NCI-H2171 (cell line): ENCODE data around the gene PHETA2.

Experiments
- DNase-seq: peaks from one replicate; lab custom pipeline; 2025; lab: John Stamatoyannopoulos, UW

The PHETA2 gene, protein sequence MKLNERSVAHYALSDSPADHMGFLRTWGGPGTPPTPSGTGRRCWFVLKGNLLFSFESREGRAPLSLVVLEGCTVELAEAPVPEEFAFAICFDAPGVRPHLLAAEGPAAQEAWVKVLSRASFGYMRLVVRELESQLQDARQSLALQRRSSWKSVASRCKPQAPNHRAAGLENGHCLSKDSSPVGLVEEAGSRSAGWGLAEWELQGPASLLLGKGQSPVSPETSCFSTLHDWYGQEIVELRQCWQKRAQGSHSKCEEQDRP

DNA sequence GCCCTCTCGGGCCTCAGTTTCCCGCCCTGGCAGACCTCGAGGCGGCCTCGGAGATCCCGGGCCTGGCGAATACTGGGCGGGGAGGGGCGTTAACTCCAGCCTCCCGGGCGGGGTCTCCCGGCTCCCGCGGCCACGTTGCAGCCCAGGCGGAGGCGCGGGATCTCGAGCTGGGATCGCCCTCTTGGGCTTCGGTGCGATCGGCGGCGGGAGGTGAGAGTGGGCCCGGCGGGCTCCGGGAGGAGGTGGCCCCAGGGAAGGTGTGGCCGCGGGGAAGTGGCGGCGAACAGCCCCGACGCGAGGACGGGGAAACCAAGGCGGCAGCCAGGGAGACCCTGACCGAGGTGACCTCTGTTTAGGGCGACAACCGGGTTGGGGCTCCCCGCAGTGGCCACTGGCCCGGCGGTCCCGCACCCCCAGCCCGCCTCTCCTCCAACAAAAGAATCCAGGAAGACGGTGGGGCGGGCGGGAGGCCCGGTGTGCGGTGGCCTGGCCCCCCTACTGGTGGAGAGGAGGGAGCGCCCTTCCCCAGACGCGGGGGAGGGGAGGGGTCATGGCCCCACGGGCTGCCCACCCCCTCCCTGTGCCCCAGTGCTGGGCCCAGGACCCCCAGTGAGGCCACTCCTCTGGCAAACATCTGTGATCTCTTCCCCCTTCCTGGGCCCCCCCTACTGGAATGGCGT is at the start of gene PHETA2:
PHETA2 (plus strand) TSS at position 117 of the 680 bp plus-strand sequence. CDS start 3,046 bp downstream, outside the sequence.
- DNase-seq, result no peak

DNA sequence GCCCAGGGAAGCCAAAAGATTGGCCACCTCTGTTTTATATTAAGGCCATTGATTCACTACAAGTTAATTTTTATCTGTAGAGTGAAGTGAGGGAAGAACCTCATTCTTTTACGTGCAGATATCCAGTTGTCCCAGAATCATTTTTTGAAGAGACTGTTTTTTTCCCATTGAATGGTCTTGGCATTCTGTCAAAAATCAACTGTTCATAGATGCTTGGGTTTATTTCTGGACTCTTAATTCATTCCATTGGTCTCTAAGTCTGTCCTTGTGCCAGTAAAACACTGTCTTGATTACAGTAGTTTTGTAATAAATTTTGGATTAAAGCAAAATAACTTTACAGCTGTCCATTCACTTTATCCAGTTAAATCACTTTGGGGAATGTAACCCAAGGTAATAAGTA is 48.6 kb upstream of the PHETA2 start:
- no peak for DNase-seq

DNA sequence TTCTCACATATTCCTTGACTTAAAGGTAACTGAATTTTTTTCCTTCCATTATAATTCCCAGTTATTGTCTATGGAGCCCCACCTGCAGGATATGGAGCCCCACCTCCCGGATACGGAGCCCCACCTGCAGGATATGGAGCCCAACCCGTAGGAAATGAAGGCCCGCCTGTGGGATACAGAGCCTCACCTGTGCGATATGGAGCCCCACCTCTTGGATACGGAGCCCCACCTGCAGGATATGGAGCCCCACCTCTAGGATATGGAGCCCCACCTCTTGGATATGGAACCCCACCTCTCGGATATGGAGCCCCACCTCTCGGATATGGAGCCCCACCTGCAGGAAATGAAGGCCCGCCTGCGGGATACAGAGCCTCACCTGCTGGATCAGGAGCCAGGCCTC is 47.3 kb upstream of the PHETA2 start:
- DNase-seq, result no peak

DNA sequence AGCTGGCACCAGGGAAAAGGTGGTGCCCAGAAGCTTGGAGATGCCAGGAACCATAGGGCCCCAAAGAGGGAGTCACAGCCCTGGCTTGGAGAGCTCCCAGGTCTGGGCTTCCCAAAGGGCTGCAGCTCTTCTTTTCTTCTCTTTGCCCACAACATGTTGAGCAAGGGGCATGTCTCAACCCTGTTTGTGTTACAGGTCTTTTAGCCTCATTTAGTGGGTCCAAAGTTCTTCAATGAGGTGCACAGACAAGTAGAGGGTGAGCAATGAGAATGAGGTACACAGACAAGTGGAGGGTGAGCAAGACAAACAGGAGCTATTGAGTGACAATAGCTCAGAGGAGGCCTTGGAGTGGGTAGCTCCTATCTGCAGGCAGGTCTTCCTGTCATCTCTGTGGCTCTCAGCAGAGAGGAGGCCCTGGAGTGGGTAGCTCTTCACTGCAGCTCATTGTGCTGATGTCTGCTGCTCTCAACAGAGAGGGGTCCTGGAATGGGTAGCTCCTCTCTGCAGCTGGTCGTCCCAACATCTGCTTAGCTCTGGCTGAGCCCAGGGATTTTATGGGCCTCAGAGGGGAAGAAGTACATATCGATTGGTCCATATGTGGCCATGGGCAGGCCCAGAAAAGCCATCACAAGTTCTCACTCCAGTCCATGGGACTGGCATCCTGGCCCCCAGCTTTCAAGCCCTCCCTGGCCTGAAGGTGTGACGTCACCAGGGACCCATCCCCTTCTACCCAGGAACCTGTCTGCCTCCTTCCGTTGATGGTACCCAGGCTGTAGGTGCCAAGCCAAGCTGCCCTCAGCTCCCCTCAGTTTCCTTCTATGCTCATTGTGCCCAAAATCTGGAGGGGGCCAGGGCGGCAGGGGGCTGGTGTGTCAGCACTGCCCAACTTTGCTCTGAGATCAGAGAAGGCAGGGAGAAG is 40.5 kb upstream of the PHETA2 start:
- no peak for DNase-seq

DNA sequence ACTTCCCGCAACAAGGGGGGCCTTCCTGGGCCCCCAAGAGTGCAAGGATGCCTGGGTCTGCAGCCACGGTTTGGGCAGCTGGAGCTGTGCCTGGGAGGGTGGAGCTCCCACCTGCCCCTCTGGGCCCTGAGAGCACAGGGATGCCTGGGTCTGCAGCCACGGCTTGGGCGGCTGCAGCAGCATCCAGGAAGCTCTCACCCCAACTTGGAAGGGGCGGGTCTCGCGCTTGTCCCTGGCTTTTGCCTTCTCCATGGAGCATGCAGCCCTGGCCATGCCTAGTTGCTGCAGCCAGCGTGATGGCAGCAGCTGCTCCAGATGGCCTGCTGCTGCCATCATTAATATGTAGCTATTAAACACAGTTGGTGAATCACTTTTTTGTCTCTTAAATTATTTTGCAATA is 38.8 kb upstream of the PHETA2 start:
- no peak for DNase-seq

DNA sequence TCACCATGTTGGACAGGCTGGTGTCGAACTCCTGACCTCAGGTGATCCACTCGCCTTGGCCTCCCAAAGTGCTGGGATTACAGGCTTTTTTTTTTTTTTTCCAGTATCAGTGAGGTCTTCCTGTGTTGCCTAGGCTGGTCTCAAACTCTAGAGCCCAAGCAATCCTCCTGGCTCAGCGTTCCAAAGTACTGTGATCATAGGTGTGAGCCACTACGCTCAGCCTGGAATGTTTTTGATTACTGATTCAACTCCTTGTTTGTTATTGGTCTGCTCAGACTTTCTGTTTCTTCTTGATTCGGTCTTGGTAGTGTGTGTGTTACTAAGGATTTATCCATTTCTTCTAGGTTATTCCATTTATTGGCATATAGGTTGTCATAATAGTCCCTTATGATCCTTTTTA is 34.8 kb upstream of the PHETA2 start:
- DNase-seq, result no peak

DNA sequence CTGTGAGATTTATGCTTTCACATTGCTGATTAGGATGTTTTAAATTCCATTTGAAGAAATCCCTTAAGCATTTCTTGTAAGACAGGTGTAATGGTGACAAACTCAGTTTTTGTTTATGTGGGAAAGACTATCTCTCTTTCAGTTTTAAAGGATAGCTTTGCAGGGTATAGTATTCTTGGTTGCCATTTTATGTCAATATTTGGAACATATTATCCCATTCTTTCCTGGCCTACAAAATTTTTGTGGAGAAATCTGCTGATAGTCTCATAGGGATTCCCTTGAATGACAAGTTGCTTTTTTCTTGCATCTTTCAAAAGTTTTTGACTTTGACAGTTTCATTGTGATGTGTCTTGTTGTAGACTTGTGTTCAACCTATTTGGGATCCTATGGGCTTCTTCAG is 32.3 kb upstream of the PHETA2 start:
- DNase-seq, result no peak

DNA sequence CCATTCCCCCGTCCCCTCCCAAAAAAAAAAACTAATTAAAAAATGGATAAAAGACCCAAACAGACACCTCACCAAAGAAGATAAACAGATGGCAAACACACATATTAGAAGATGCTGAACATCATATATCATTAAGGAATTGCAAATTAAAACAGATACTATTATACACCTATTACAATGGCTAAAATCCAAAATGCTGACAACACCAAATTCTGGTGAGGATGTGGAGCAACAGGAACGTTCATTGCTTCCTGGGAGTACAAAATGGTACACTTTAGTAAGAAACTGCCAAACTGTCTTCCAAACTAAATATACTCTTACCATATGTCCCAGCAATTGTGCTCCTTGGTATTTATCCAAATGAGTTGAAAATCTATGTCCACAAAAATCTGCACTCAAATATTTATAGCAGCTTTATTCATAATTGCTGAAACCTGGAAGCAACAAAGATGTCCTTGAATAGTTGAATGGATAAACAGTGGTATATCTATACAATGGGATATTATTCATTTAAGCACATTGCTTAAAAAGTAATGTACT is 23.3 kb upstream of the PHETA2 start:
- DNase-seq, result no peak

DNA sequence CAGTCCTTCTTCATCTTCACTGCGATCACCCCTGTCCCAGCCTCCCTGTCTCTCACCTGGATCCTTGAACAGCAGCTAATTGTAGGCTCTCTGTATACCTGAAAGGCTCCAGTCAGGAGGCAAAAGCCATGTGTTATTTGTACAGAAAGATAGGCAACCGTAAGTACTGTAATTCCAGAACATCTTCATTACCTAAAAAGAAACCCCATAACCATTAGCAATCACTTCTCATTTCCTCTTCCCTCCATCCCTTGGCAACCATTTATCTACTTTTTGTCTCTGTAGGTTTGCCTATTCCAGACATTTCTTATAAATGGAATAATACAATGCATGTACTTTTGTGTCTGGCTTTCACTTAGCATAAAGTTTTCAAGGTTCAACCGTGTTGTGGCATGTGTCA is 21.3 kb upstream of the PHETA2 start:
- no peak for DNase-seq

DNA sequence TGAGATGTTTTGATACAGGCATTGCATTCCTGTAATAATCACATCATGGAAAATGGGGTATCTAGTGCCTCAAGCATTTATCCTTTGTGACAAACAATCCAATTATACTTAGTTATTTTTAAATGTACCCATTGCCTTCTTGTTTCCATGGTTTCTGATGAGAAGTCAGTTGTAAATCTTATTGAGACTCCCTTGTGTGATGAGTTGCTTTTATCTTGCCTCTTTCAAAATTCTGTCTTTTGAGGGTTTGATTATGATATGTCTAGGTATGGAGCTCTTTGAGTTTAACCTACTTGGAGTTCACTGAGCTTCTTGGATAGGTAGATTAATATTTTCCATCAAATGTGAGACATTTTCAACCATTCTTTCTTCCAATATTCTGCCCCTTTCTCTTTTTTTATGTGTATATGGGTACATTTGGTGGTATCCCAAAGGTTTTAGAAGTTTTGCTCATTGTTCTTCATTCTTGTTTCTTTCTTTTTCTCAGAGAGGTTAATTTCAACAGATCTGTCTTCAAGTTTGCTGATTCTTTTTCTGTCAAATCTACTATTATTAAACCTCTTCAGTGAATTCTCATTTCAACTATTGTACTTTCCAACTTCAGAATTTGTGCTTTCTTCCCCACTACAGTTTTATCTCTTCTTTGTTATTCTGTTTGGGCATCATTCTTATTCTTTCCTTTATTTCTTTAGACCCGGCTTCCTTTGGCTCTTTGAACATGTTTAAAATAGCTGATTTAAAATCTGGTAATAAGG is 17.1 kb upstream of the PHETA2 start:
- DNase-seq, result no peak

DNA sequence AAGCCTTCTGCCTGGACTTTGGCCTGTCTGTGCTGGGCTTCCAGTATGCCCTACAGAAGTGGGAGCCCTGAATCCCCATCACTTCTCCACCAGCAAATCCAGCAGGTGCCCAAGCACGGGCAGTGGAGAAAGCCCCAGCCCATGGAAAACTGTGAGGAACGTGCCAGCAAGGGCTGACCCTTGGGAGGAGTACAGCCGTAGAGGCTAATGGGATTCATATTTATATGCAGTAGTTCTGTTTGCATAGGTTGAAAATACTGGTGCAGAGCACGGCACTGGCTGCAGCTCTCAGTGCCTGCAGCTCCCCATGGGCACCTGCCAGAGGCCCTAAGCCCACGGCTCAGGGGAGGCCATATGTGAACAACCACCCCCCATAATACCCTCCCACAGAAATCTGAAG is 13.6 kb upstream of the PHETA2 start:
- no peak for DNase-seq

DNA sequence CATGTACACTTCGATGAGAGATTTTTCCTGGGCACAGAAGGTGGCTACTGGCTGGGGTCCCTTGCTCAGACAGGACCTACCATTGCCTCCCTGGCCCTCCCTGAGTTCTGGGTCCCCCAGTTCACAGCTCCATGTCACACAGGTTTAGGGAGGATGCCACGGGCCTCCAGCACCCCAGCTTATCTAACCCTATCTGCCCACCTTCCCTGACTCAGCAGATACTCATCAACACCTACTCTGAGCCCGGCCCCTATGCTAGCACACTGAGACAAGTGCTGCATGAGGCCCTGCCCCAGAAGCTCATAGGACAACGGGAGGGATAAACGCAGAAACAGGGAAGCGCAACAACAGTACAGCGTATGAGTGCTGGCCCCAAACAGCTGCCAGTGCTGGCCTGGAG is 13.0 kb upstream of the PHETA2 start:
- DNase-seq, result no peak

DNA sequence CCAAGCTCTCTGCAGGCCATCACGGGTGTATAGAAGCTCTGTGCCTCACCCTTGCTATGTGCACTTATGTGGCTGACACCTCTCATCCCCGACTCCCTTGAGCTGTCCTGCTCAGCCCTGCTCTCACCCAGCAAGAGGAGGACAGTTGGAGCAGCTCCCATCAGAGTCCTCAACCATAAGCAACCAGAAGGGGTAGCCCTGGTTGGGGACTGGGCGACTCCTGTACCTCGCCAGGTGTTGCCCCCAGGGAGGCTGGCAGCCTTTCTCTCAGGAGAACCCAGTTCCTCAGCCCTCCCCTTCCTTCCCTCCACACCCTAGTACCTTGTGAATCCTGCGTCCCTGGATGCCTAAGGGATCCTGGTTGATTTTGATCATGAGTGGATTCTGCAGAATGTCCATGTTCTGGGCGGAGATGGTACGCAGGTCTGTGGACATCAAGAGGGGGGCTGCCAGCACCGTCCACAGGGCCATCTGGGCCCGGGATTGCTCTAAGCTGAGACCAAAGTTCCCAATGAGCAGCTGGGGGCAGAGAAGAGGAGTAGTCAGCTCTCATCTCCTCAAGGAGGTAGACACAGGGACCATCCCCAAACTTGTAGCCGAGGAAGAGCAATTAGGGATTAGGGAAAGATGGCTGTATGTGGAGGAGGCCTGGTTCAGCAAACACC is 11.4 kb upstream of the PHETA2 start:
- no peak for DNase-seq

DNA sequence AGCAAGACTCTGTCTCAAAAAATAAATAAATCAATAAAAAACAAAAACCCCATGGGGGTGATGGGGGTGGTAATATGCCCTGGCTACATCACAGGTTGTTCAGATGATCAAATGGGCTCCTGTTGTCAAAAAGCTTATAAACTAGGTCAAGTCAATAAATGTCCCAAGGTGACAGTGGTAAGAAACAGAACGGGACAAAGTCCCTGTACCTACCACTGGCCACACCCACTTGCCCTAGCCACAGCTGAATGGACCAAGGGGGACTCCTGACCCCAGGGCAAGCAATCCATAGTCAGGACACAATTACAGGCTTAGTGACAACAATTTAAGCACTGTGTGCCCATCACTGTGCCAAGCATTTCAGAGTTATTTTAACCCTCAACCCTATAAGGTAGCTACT is 9.4 kb upstream of the PHETA2 start:
- no peak for DNase-seq

DNA sequence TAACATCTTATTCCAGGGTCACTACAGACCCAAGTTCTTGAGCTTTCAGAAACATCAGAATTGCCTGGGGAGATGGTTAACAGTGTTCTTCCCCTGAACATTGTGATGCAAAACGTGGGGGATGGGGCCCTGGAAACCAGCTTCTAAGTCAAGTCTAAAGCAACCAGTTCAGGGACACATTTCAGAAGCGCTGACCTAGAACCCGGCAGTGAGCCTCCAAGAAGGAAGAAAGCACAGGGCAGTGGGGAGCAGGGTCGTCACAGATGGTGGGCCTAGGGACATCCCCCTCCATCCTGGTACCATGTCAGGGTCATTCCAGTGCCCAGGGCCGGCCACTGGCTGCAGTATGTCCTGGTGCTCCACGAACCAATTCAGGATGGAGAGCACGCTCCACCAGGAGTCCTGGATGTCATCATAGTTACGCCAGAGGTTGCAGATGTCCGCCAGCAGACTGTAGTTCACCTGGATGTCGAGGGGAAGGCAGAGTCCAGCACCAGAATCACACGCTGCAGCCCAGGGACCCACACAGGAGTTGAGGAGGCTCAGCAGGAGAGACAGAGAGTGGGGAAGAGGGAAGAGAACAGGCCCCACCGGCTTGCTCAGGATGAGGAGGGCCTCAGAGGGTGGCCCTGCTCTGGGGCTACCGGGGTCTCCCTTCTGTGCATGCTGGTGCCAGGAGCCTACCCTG is 8.5 kb upstream of the PHETA2 start:
- no peak for DNase-seq

DNA sequence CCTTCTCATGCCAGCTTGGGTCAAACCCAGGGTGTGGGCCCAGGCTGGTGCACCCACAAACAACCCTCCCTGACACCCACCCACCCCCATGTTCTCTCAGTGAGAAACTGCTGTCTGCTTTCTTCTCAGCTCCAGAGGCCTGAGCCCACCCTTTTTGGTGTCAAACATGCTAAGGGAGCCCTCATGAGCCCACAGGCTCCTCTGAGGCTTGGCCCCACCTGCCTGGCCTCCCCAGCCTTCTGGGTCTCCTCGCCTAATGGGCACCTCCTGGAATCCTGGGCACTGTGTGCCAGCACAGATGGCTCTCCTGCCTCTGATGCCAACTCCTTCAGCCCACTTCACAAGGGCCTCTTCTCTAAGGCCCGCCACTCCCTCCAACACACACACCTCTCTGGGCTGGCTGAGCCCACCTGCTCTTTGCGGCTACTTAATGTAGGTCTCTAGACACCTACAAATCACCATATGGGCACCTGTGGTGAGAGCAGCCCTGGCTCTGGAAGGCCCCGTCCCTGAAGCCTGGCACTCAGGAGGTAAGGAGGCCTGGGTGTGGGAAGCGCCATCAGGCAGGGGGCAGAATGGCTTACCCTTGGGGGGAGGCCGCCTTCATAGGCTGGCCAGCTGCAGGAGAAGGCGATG is 7.8 kb upstream of the PHETA2 start:
- DNase-seq, result no peak

DNA sequence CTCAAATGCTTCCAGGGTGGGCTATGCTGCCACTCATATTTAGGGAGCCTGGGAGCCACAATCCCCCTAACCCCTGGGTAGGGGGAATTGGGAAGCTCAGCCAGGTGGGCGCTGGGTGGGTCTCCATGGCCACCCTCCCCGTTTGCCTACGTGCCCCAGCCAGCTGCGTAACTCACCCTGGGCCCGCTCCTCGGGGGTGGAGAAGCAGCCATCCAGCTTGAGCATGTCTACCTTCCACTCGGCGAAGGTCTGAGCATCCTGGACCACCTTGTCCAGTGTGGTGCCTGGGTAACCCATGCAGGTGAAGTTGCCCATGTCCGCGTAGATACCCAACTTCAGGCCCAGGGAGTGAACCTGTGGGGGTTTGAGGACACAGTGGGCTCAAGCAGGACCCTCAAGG is 7.1 kb upstream of the PHETA2 start:
- no peak for DNase-seq

DNA sequence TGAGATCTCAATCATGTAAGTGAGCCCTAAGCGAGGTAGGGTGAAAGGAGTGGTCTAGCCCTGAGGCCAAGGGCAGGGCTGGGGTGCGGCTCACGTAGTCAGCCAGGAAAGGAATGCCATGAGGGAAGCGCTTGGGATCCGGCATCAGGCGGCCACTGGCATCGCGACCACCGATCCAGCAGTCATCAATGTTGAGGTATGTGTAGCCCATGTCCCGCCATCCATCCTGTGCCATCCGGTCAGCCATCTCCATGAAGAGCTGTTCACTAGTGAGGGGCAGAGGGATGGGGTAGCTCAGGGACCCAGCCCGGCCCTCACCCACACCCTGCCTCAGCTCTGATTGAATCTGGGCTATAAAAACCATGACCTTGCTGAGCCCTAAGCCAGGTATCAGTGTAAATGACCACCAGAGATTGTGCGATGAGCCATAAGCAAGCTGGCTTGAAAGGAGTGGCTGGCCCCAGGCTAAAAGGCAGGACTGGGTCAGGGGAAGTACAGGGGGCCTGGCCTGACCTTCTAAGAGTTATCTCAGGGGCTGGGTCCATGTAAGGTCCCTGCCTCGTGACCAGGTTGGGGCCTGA is 6.3 kb upstream of the PHETA2 start:
- DNase-seq, result no peak

DNA sequence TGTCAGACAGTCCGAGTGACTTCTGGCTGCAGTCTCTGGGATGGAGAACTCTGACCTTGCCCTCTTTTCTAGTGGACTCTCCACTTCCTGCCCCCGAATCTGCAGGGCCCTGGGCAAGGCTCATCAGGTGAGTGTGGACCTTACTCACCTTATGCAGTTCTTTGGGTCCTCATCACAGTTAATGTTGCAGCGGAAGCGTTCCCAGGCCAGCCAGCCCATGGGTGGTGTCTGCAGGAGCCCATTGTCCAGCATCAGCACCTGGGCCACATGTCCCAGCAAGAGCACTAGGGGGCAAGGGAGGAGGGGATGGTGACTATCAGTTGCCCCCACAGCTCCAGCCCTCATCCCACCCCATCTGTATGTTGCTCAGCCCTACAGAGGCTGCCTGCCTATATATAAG is 5.8 kb upstream of the PHETA2 start:
- DNase-seq, result no peak
